HCT116 (cell line): ENCODE measurements around the gene VPS26B. TPM values are rescaled to one million over a fixed set of nuclear protein-coding genes. Genes with fewer than 3 reads are reported as not detected.

ENCODE experiments used
- ATAC-seq: fragments of 200-7000 bp; cut with Tn5 transposase; 2 replicates; pipeline ENCODE4 v1.9.1; 2020; ENCODE audit warnings: mild to moderate bottlenecking, moderate library complexity
- BruUV-seq: library from RNA; stranded (reverse); fragments of 400-500 nt; replicated peaks from 2 replicates; lab custom pipeline; 2021; lab: Mats Ljungman, UMichigan
- CTCF ChIA-PET: fragments of 300-600 bp; sonication (Branson Sonifier 250); formaldehyde crosslinking; loops from one replicate; lab custom pipeline; 2021; ENCODE audit warnings: antibody characterized with exemption; lab: Charles Lee
- POLR2A ChIA-PET: fragments of 300-600, 350-600 bp; sonication (Branson Sonifier 250); formaldehyde crosslinking; loops from one replicate; lab custom pipeline; 2021; ENCODE audit warnings: antibody characterized with exemption; lab: Charles Lee
- RAD21 ChIA-PET, 2 experiments: fragments of 300-600 bp; sonication (Branson Sonifier 250); formaldehyde crosslinking; loops; one replicate each; lab custom pipeline; 2023; ENCODE audit warnings: low total read pairs in 2 of 2; ENCODE audit not compliant: uncharacterized antibody in 2 of 2, unreplicated experiment in 2 of 2, low non-redundant PET in 1 of 2; lab: Charles Lee
- DNase-seq: peaks from one replicate; pipeline ENCODE4 v3.0.0-alpha.2; 2010; ENCODE audit warnings: low read depth, low spot score
- H2AFZ ChIP-seq: fragments of 200-600 bp; shearing (Covaris generic), sonication (generic); 2 replicates; pipeline ENCODE4 v1.6.1; 2017; ENCODE audit warnings: low read depth, mixed run types, mixed read lengths, antibody characterized with exemption, low read length; ENCODE audit not compliant: poor library complexity, severe bottlenecking
- H3K27ac ChIP-seq: 2 replicates; pipeline ENCODE4 v1.5.1; 2012; ENCODE audit warnings: low read depth, low read length
- H3K27me3 ChIP-seq: fragments of 200-600 bp; sonication (generic); 2 replicates; pipeline ENCODE4 v1.6.1; 2016; ENCODE audit warnings: mixed run types, low read length, mixed read lengths; ENCODE audit not compliant: insufficient read depth
- H3K36me3 ChIP-seq, 2 experiments: fragments of 200-500 bp in 1 of 2; fragments of 200-600 bp in 1 of 2; sonication (Bioruptor generic) in 1 of 2; sonication (generic) in 1 of 2; 2 replicates each; pipeline versions ENCODE4 v1.5.1 to v1.6.1; 2014 to 2016; ENCODE audit warnings: low read length in 2 of 2, inconsistent platforms in 1 of 2, mixed read lengths in 1 of 2, mixed run types in 1 of 2; ENCODE audit not compliant: insufficient read depth in 2 of 2, control insufficient read depth in 1 of 2
- H3K4me1 ChIP-seq, 2 experiments: fragments of 200-600 bp in 1 of 2; sonication (generic) in 1 of 2; 2 replicates each; pipeline versions ENCODE4 v1.5.1 to v1.6.1; 2012 to 2017; ENCODE audit warnings: low read length in 2 of 2, inconsistent platforms in 1 of 2, mild to moderate bottlenecking in 1 of 2, mixed read lengths in 1 of 2, mixed run types in 1 of 2, moderate library complexity in 1 of 2; ENCODE audit not compliant: insufficient read depth in 2 of 2, control insufficient read depth in 1 of 2
- H3K4me2 ChIP-seq: fragments of 200-600 bp; sonication (generic); 2 replicates; pipeline ENCODE4 v1.6.1; 2017; ENCODE audit warnings: mixed run types, low read length, mixed read lengths
- H3K4me3 ChIP-seq, 2 experiments: fragments of 200-600 bp in 1 of 2; sonication (generic) in 1 of 2; replicated peaks in 1 of 2; 2 replicates each; pipeline ENCODE4 v1.5.1; 2011 to 2016; ENCODE audit warnings: low read length in 2 of 2, control low read depth in 1 of 2, low read depth in 1 of 2, mild to moderate bottlenecking in 1 of 2, mixed read lengths in 1 of 2, mixed run types in 1 of 2
- H3K79me2 ChIP-seq: fragments of 200-600 bp; sonication (generic); 2 replicates; pipeline ENCODE4 v1.6.1; 2017; ENCODE audit warnings: mild to moderate bottlenecking, mixed run types, low read length, moderate library complexity, mixed read lengths; ENCODE audit not compliant: insufficient read depth
- H3K9ac ChIP-seq: fragments of 200-600 bp; sonication (generic); 2 replicates; pipeline ENCODE4 v1.6.1; 2016; ENCODE audit warnings: low read length, mixed read lengths
- H3K9me2 ChIP-seq: fragments of 200-600 bp; sonication (generic), shearing (Covaris generic); 2 replicates; pipeline ENCODE4 v1.6.1; 2017; ENCODE audit warnings: mixed run types, mild to moderate bottlenecking, moderate library complexity; ENCODE audit not compliant: insufficient read depth
- H3K9me3 ChIP-seq, 2 experiments: fragments of 200-500 bp in 1 of 2; fragments of 200-600 bp in 1 of 2; sonication (Bioruptor generic) in 1 of 2; sonication (generic) in 1 of 2; 2 replicates each; pipeline ENCODE4 v1.6.1; 2014 to 2017; ENCODE audit warnings: low read length in 2 of 2, mixed read lengths in 2 of 2, inconsistent platforms in 1 of 2, low read depth in 1 of 2, mild to moderate bottlenecking in 1 of 2, mixed run types in 1 of 2, moderate library complexity in 1 of 2; ENCODE audit not compliant: control insufficient read depth in 1 of 2, insufficient read depth in 1 of 2
- H4K20me1 ChIP-seq: fragments of 200-600 bp; sonication (generic), shearing (Covaris generic); 2 replicates; pipeline ENCODE4 v1.6.1; 2017; ENCODE audit warnings: mixed run types, mild to moderate bottlenecking, moderate library complexity; ENCODE audit not compliant: insufficient read depth
- ATF3 ChIP-seq: IDR thresholded peaks from 2 replicates; pipeline ENCODE4 v1.6.1; 2012
- CEBPB ChIP-seq: IDR thresholded peaks from 2 replicates; pipeline ENCODE4 v1.6.1; 2012; ENCODE audit warnings: low read depth
- EZH2phosphoT487 ChIP-seq: fragments of 200-600 bp; IDR thresholded peaks from 2 replicates; pipeline ENCODE4 v1.6.1; 2018; ENCODE audit warnings: antibody characterized with exemption, borderline replicate concordance
- FOSL1 ChIP-seq: IDR thresholded peaks from 2 replicates; pipeline ENCODE4 v1.6.1; 2012; ENCODE audit warnings: low read depth
- POLR2AphosphoS5 ChIP-seq: IDR thresholded peaks from 2 replicates; pipeline ENCODE4 v1.6.1; 2011; ENCODE audit warnings: mild to moderate bottlenecking, low read depth, low read length, moderate library complexity
- RAD21 ChIP-seq: IDR thresholded peaks from 2 replicates; pipeline ENCODE4 v1.6.1; 2012; ENCODE audit warnings: low read depth, mild to moderate bottlenecking
- SRF ChIP-seq: IDR thresholded peaks from 2 replicates; pipeline ENCODE4 v1.6.1; 2012; ENCODE audit warnings: low read depth
- intact Hi-C: fragments of 100-400 bp; cut with micrococcal nuclease; formaldehyde crosslinking; loops from 2 replicates; pipeline ENCODE4 v1.10.0; 2022
- total RNA-seq: library from RNA; stranded (reverse); gene quantifications from one replicate; pipeline ENCODE4 v1.2.1, GENCODE V29; 2021; ENCODE audit not compliant: unreplicated experiment
- TF ChIP-seq, protein P1 (sequence below), 3 experiments: fragments of 200-600 bp in 1 of 3; sonication (generic) in 1 of 3; IDR thresholded peaks in 2 of 3; conservative IDR thresholded peaks in 1 of 3; 2 replicates each; pipeline ENCODE4 v1.5.1; 2012 to 2017; ENCODE audit warnings: low read depth in 2 of 3, low read length in 2 of 3, antibody characterized with exemption in 1 of 3, borderline replicate concordance in 1 of 3, control low read depth in 1 of 3, mild to moderate bottlenecking in 1 of 3, mixed read lengths in 1 of 3, mixed run types in 1 of 3, moderate library complexity in 1 of 3; ENCODE audit not compliant: insufficient read depth in 1 of 3

Gene VPS26B
- total RNA-seq, 1 experiment from 2014 or later, result 26.6 TPM

DNA sequence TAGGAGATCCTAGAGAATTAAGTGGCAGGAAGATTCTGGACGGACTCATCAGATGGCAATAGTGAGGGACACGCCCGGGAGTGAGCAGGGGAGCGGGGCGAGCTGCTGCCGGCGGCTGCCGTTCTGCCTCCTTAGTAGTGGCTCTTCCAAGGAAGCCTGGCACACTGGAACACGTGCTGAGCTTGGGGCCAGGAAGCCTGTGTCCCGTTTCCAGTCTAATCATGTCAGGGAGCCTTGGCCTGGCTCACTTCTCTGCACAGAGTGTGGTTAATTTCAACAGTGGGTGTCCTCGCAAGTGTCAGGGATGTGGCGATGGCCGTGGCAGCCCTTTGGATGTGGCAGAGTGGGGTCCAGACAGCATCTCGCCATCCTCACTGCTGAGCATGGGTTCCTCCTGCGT lies 68.2 kb downstream of the VPS26B start (continued):
- no peak for TF ChIP-seq FOSL1
- no peak for TF ChIP-seq RAD21
- no peak for TF ChIP-seq ATF3

- no peak overlapping the region for H2AFZ ChIP-seq
- H3K4me2 ChIP-seq, result no peak overlapping the region
- H3K36me3 ChIP-seq, result no peaks in the 10 kb centered on the region
- ChIA-PET POLR2A (no interaction called here), RAD21 (no interaction called here)
- H3K4me3 ChIP-seq, result no peak overlapping the region
- H3K4me1 ChIP-seq, result no peaks in the 10 kb centered on the region
- no TSS peak for BruUV-seq
- H3K27me3 ChIP-seq, result no peaks in the 10 kb centered on the region
- no peak for ATAC-seq
- H3K79me2 ChIP-seq, result no peaks in the 10 kb centered on the region
- no peak for TF ChIP-seq FOSL1
- no peak for TF ChIP-seq CEBPB
- TF ChIP-seq EZH2phosphoT487, result no peak
- no peak for TF ChIP-seq SRF
- TF ChIP-seq, protein P1, sequence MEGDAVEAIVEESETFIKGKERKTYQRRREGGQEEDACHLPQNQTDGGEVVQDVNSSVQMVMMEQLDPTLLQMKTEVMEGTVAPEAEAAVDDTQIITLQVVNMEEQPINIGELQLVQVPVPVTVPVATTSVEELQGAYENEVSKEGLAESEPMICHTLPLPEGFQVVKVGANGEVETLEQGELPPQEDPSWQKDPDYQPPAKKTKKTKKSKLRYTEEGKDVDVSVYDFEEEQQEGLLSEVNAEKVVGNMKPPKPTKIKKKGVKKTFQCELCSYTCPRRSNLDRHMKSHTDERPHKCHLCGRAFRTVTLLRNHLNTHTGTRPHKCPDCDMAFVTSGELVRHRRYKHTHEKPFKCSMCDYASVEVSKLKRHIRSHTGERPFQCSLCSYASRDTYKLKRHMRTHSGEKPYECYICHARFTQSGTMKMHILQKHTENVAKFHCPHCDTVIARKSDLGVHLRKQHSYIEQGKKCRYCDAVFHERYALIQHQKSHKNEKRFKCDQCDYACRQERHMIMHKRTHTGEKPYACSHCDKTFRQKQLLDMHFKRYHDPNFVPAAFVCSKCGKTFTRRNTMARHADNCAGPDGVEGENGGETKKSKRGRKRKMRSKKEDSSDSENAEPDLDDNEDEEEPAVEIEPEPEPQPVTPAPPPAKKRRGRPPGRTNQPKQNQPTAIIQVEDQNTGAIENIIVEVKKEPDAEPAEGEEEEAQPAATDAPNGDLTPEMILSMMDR (IDR thresholded peaks at IDR 0.05 in 2 of 3, conservative IDR thresholded peaks at IDR 0.05 in 1 of 3; ENCODE audit: borderline replicate concordance in 1 of 3, insufficient read depth in 1 of 3, low read depth in 2 of 3, low read length in 2 of 3), result no peak
- no peak for TF ChIP-seq RAD21
- TF ChIP-seq POLR2AphosphoS5, result no peak
- TF ChIP-seq, all 23 proteins: peak for 0
- H3K9ac ChIP-seq, result no peak overlapping the region
- CTCF ChIA-PET, result no interaction called here
- no peaks in the 10 kb centered on the region for H4K20me1 ChIP-seq
- H3K27ac ChIP-seq, result no peak overlapping the region
- no peaks in the 10 kb centered on the region for H3K9me3 ChIP-seq
- no peak for DNase-seq
- intact Hi-C loops, result no loop called here
- H3K9me2 ChIP-seq, result no peaks in the 10 kb centered on the region
These were observed 68.9 kb downstream of the VPS26B start for GRCh38 chr11:134293119-134294113.
